Activated CD4-positive, alpha-beta T cell treated with anti-CD3 and anti-CD28 coated beads, Interleukin-2, amount 10 ng/mL, durations not matched to agents 7 days and 5 days (primary cell): ENCODE results near the gene MAGOH. TPM values are rescaled to one million over a fixed set of nuclear protein-coding genes. Genes with fewer than 3 reads are reported as not detected.
"Not testable (repeated sequence)": the region's sequence is repeated elsewhere in the genome, so short reads cannot be mapped to it uniquely, and the experiment has no call there.

Experiments
- CTCF ChIA-PET: fragments of 350-600 bp; sonication (Branson Sonifier 250); formaldehyde crosslinking; loops from one replicate; lab custom pipeline; 2021; ENCODE audit warnings: antibody characterized with exemption; lab: Charles Lee
- POLR2A ChIA-PET: fragments of 350-600 bp; sonication (Branson Sonifier 250); formaldehyde crosslinking; loops from one replicate; lab custom pipeline; 2021; ENCODE audit warnings: antibody characterized with exemption; lab: Charles Lee
- DNase-seq: peaks from one replicate; pipeline ENCODE4 v3.0.0-alpha.2; 2020
- H3K27ac Mint-ChIP-seq: one replicate; pipeline ENCODE4 v1.8.0; 2021; ENCODE audit warnings: mild to moderate bottlenecking, moderate library complexity, mixed read lengths
- H3K27me3 Mint-ChIP-seq: one replicate; pipeline ENCODE4 v1.8.0; 2021; ENCODE audit warnings: mixed read lengths
- H3K36me3 Mint-ChIP-seq: one replicate; pipeline ENCODE4 v1.8.0; 2021; ENCODE audit warnings: low read depth, mixed read lengths
- H3K4me1 Mint-ChIP-seq: one replicate; pipeline ENCODE4 v1.8.0; 2021; ENCODE audit warnings: mixed read lengths
- H3K4me3 Mint-ChIP-seq: one replicate; pipeline ENCODE4 v1.8.0; 2021; ENCODE audit warnings: mild to moderate bottlenecking, moderate library complexity, mixed read lengths
- H3K9me3 Mint-ChIP-seq: one replicate; pipeline ENCODE4 v1.8.0; 2021; ENCODE audit warnings: mixed read lengths
- total RNA-seq, 2 experiments: library from RNA; stranded (reverse); gene quantifications; one replicate each; pipeline ENCODE4 v1.2.3, GENCODE V29; 2021

The MAGOH gene
- 10 to 100 TPM; 73.3 to 74.1 TPM for total RNA-seq

- H3K27ac Mint-ChIP-seq, result peak within 1 kb of the TSS; percentile 95
- H3K36me3 Mint-ChIP-seq, result peaks cover 23% of the 10 kb centered on the region
- H3K27me3 Mint-ChIP-seq, result no peaks in the 10 kb centered on the region
- ChIA-PET CTCF (interaction anchor here (1.3 kb wide), 1 partner anchor 27 kb away, joined by 3 read pairs; no protein-coding TSS in a partner anchor), POLR2A (no interaction called here)
- no peaks in the 10 kb centered on the region for H3K9me3 Mint-ChIP-seq
- peak; percentile 92 for DNase-seq
- H3K4me3 Mint-ChIP-seq, result peak within 1 kb of the TSS; percentile 95
- H3K4me1 Mint-ChIP-seq, result peaks cover 31% of the 10 kb centered on the region
Observed at GRCh38 chr1:53238197-53239155, at the start of gene MAGOH. MAGOH (minus strand) TSS chr1:53238518; CDS start chr1:53238448, 70 bp downstream.

DNA sequence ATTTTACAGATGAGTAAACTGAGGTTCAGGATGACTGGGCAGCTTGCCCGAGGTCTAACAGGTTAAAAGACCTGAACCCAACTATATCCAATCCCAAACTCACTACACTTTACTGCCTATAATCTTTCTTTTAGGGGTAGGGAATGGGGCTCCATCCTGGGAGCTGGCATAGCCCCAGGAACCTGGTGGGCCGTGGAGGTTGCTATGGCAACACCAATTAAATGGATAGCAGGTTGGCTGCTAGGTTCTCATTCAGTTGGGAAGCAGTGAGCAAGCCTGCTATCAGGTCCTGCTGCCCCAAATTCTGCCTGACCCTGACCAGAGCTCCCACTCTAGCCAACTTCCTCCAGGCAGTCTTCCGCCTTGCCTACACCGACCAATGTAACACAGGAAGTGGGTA lies 48.6 kb upstream of the MAGOH start:
- Mint-ChIP-seq H3K9me3 (no peaks in the 10 kb centered on the region), H3K27me3 (no peaks in the 10 kb centered on the region), H3K4me3 (no peak overlapping the region), H3K27ac (no peak overlapping the region), H3K36me3 (peaks cover 22% of the 10 kb centered on the region), H3K4me1 (peaks cover 8% of the 10 kb centered on the region)
- no peak for DNase-seq
- POLR2A ChIA-PET, result no interaction called here
- CTCF ChIA-PET, result interaction anchor here (1.8 kb wide), 1 partner anchor 106 kb away, joined by 4 read pairs; no protein-coding TSS in a partner anchor

GRCh38 chr1:53285969-53286760 lies 47.8 kb upstream of the MAGOH start:
- Mint-ChIP-seq H3K4me3 (no peak overlapping the region), H3K27ac (peak overlapping the region; percentile 62), H3K36me3 (peaks cover 20% of the 10 kb centered on the region), H3K9me3 (no peaks in the 10 kb centered on the region), H3K4me1 (peaks cover 4% of the 10 kb centered on the region), H3K27me3 (no peaks in the 10 kb centered on the region)
- POLR2A ChIA-PET, result no interaction called here
- DNase-seq, result no peak
- CTCF ChIA-PET, result interaction anchor here (1.3 to 1.8 kb wide), 2 partner anchors 10 to 107 kb away, joined by 4 to 5 read pairs; no protein-coding TSS in a partner anchor

- Mint-ChIP-seq H3K4me3 (no peak overlapping the region), H3K4me1 (peaks cover 1% of the 10 kb centered on the region), H3K36me3 (peaks cover 20% of the 10 kb centered on the region), H3K27me3 (no peaks in the 10 kb centered on the region), H3K27ac (no peak overlapping the region), H3K9me3 (no peaks in the 10 kb centered on the region)
- DNase-seq, result no peak
- ChIA-PET CTCF (interaction anchor here (1.3 to 1.8 kb wide), 2 partner anchors 11 to 108 kb away, joined by 4 to 5 read pairs; no protein-coding TSS in a partner anchor), POLR2A (no interaction called here)
Observed at GRCh38 chr1:53285546-53285945, 47.2 kb upstream of the MAGOH start.

- Mint-ChIP-seq H3K9me3 (no peaks in the 10 kb centered on the region), H3K36me3 (peaks cover 22% of the 10 kb centered on the region), H3K27me3 (no peaks in the 10 kb centered on the region), H3K4me3 (no peak overlapping the region), H3K4me1 (peaks cover 1% of the 10 kb centered on the region), H3K27ac (no peak overlapping the region)
- CTCF ChIA-PET, result no interaction called here
- DNase-seq, result no peak
- POLR2A ChIA-PET, result no interaction called here
Observed at GRCh38 chr1:53284224-53285020, 46.1 kb upstream of the MAGOH start.

DNA sequence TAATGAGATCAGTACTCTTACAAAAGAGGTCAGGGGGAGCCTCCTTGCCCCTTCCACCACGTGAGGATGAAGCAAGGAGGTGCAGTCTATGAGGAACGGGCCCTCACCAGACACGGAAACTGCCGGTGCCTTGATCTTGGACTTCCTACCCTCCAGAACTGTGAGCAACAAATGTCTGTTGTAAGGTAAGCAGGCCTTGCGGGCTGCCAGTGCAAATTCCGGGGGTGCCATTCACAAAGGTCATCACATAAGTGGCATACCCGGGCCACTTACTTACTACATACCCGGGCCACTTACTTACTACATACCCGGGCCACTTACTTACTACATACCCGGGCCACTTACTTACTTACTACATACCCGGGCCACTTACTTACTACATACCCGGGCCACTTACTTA lies 44.8 kb upstream of the MAGOH start:
- POLR2A ChIA-PET, H3K4me3 Mint-ChIP-seq, H3K4me1 Mint-ChIP-seq, H3K27me3 Mint-ChIP-seq, H3K9me3 Mint-ChIP-seq, H3K27ac Mint-ChIP-seq, CTCF ChIA-PET, DNase-seq: not testable (repeated sequence)
- peaks cover 17% of the 10 kb centered on the region for H3K36me3 Mint-ChIP-seq

DNA sequence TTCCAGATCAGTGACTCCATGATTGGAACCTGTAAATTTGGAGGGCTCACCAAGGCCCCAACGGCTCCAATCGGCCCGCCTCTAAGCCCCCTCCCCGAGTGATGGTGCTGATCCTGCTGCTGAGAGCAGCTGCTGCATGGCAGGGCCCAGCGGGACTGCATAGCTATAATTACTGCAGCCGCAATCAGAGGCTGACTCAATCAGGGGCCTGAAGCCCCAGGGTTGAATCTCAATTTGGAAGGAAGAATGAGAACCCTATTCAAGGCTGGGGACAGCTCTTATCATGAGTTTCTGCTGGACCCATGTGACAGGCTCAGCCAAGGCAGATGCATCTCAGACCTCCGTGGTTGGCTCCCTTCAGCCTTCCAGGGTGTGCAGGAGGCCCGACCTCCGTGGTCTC lies 42.8 kb upstream of the MAGOH start:
- no peak for DNase-seq
- POLR2A ChIA-PET, result no interaction called here
- peak overlapping the region; percentile 10 for H3K27ac Mint-ChIP-seq
- peaks cover 19% of the 10 kb centered on the region for H3K36me3 Mint-ChIP-seq
- H3K4me1 Mint-ChIP-seq, result peaks cover 2% of the 10 kb centered on the region
- no peak overlapping the region for H3K4me3 Mint-ChIP-seq
- CTCF ChIA-PET, result interaction anchor here (0.5 to 1.7 kb wide), 3 partner anchors 112 to 142 kb away, joined by 3 to 7 read pairs (median 3); no protein-coding TSS in a partner anchor
- no peaks in the 10 kb centered on the region for H3K27me3 Mint-ChIP-seq
- no peaks in the 10 kb centered on the region for H3K9me3 Mint-ChIP-seq

DNA sequence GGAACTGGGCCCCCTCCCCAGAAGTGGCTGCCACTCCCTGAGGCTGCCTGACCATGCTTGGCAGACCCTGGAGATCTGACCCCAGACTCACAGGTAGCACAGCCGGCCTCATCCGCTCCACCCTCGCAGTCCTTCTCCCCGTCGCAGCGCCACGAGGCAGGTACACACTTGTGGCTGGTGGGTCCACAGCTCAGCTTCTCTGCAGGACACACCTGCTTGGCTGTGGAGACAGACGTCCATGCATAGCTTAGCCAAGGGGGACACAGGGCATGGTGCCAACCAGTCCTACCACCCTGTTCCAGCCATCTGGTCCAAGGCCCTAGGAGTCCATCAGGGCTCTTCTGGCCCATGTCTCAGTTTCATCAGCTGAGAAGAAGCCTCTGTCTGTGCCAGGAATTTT lies 42.2 kb upstream of the MAGOH start:
- H3K4me1 Mint-ChIP-seq, result peaks cover 2% of the 10 kb centered on the region
- H3K27me3 Mint-ChIP-seq, result no peaks in the 10 kb centered on the region
- H3K4me3 Mint-ChIP-seq, result no peak overlapping the region
- peaks cover 21% of the 10 kb centered on the region for H3K36me3 Mint-ChIP-seq
- no peak overlapping the region for H3K27ac Mint-ChIP-seq
- no peak for DNase-seq
- ChIA-PET POLR2A (no interaction called here), CTCF (interaction anchor here (0.5 to 1.7 kb wide), 3 partner anchors 113 to 143 kb away, joined by 3 to 7 read pairs (median 3); no protein-coding TSS in a partner anchor)
- no peaks in the 10 kb centered on the region for H3K9me3 Mint-ChIP-seq

DNA sequence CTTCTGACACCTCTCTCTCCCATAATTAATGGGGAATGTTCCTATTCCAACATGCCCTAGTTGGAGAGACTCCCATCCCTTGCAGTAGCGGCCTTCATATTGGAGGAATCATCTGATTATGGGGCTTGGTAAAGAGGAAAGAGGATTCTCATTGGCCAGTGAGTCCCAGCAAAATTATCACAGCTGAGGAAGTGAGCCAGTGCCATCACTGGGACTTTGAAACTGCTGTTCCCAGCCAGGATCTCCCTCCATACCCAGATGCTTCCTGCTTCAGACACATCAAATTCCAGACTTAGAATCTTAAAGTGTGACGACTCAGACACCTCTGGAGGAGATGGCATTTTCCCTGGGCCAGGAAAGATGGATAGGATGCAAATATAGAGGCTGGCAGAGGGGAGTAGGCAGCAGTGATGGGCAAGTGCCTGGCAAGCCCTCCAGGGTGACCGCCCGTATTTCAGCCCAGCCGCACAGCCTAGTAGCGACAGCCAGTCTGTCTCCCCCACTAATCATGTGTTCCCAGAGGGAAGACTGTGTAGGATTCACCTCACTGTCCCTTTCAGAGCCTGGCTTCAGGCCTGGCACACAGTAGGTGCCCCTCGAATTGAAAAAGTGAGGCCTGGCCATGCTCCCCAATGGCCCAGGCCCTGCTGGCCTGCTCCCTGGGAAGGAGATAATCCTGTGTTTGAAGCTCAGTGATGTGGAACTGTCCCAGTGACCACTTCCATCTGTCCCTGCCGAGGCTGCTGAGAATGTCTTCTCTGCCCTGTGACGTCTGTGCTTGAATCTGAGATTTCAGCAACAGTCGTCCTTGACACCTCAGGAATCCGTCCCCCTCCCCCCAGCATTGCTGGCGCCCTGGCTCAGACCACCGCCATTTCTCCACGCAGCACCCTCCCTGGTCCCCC lies 41.2 kb upstream of the MAGOH start:
- Mint-ChIP-seq H3K36me3 (peaks cover 18% of the 10 kb centered on the region), H3K27ac (no peak overlapping the region), H3K27me3 (no peaks in the 10 kb centered on the region), H3K4me1 (peaks cover 2% of the 10 kb centered on the region), H3K9me3 (no peaks in the 10 kb centered on the region), H3K4me3 (no peak overlapping the region)
- CTCF ChIA-PET, result interaction anchor here (0.8 to 2.3 kb wide), 6 partner anchors 9 to 114 kb away, joined by 4 to 13 read pairs (median 6); no protein-coding TSS in a partner anchor
- POLR2A ChIA-PET, result no interaction called here
- DNase-seq, result no peak

- Mint-ChIP-seq H3K4me3 (no peak overlapping the region), H3K4me1 (peaks cover 2% of the 10 kb centered on the region), H3K27ac (peak overlapping the region; percentile 58), H3K27me3 (no peaks in the 10 kb centered on the region), H3K36me3 (peaks cover 21% of the 10 kb centered on the region), H3K9me3 (no peaks in the 10 kb centered on the region)
- peak; percentile 76 for DNase-seq
- CTCF ChIA-PET, result interaction anchor here (0.6 to 2.3 kb wide), 16 partner anchors 11 to 604 kb away, joined by 3 to 13 read pairs (median 4); no protein-coding TSS in a partner anchor
- POLR2A ChIA-PET, result no interaction called here
Observed at GRCh38 chr1:53278298-53278725, 40.0 kb upstream of the MAGOH start.

- Mint-ChIP-seq H3K27ac (no peak overlapping the region), H3K27me3 (no peaks in the 10 kb centered on the region), H3K9me3 (no peaks in the 10 kb centered on the region), H3K4me3 (no peak overlapping the region), H3K4me1 (peaks cover 4% of the 10 kb centered on the region), H3K36me3 (peaks cover 23% of the 10 kb centered on the region)
- CTCF ChIA-PET, result interaction anchor here (0.5 to 2.3 kb wide), 9 partner anchors 12 to 596 kb away, joined by 3 to 13 read pairs (median 5); no protein-coding TSS in a partner anchor
- no peak for DNase-seq
- POLR2A ChIA-PET, result no interaction called here
Observed at GRCh38 chr1:53277326-53277725, 39.0 kb upstream of the MAGOH start.
